Measurements from ENCODE around the gene CDC42EP4.

GRCh38 chr17:73316919-73317505, 5.2 kb upstream of the CDC42EP4 start:
- TF ChIP-seq CTCF (conservative IDR thresholded peaks at IDR 0.05; ENCODE audit: low read depth, low read length) (no peak), EZH2 (IDR thresholded peaks at IDR 0.05; ENCODE audit: low read length, unreplicated experiment) (no peak), EZH2phosphoT487 (IDR thresholded peaks at IDR 0.05; ENCODE audit: borderline replicate concordance, low read length) (no peak)

All from PC-3 (cell line).